Small intestine (tissue), 7 donors: ENCODE results near the gene EPM2AIP1. TPM values are rescaled to one million over a fixed set of nuclear protein-coding genes. Genes with fewer than 3 reads are reported as not detected.
A peak's percentile ranks its signal among the peaks of the same experiment; 100 is the strongest.

Experiments used
- DNase-seq, 2 donors: peaks; one replicate each; pipeline versions ENCODE4 v3.0.0 to v3.0.0-alpha.2; 2013
- FAIRE-seq: peaks from 2 replicates; lab custom pipeline; 2012; peaks lifted over from hg19 to GRCh38; lab: Jason Lieb, UNC
- H3K27ac ChIP-seq, 3 donors: one replicate each; pipeline ENCODE4 v1.5.1; 2013; ENCODE audit warnings: low read length in 2 of 3, mild to moderate bottlenecking in 2 of 3, control low read depth in 1 of 3, inconsistent platforms in 1 of 3, low read depth in 1 of 3, moderate library complexity in 1 of 3
- H3K27me3 ChIP-seq, 3 donors: one replicate each; pipeline ENCODE4 v1.6.1; 2013; ENCODE audit warnings: low read length in 3 of 3, inconsistent platforms in 1 of 3; ENCODE audit not compliant: control insufficient read depth in 3 of 3, insufficient read depth in 3 of 3
- H3K36me3 ChIP-seq, 3 donors: one replicate each; pipeline ENCODE4 v1.6.1; 2013; ENCODE audit warnings: low read length in 3 of 3, inconsistent platforms in 1 of 3, low read depth in 1 of 3, mild to moderate bottlenecking in 1 of 3, moderate library complexity in 1 of 3; ENCODE audit not compliant: control insufficient read depth in 3 of 3, insufficient read depth in 2 of 3
- H3K4me1 ChIP-seq, 3 donors: one replicate each; pipeline ENCODE4 v1.6.1; 2013; ENCODE audit warnings: low read length in 2 of 3, inconsistent platforms in 1 of 3, low read depth in 1 of 3, mild to moderate bottlenecking in 1 of 3, moderate library complexity in 1 of 3; ENCODE audit not compliant: control insufficient read depth in 3 of 3, insufficient read depth in 2 of 3
- H3K4me3 ChIP-seq, 3 donors: one replicate each; pipeline ENCODE4 v1.5.1; 2013; ENCODE audit warnings: low read length in 3 of 3, control low read depth in 1 of 3, inconsistent platforms in 1 of 3, low read depth in 1 of 3, mild to moderate bottlenecking in 1 of 3, moderate library complexity in 1 of 3
- H3K9me3 ChIP-seq, 2 donors: one replicate each; pipeline ENCODE4 v1.6.1; 2013; ENCODE audit warnings: low read depth in 1 of 2, low read length in 1 of 2; ENCODE audit not compliant: control insufficient read depth in 2 of 2, insufficient read depth in 1 of 2
- WGBS, 3 donors: extraction: QIAGEN DNeasy Blood & Tissue Kit; methylation state at CpG; one replicate each; pipeline ENCODE4 v1.1.7; 2013; 5-methylcytosine and 5-hydroxymethylcytosine counted together
- polyA plus RNA-seq, 4 donors: library from polyadenylated mRNA; stranded (reverse) in 3 of 4; unstranded in 1 of 4; fragments of 200-250 nt in 3 of 4; fragments of 120-200 nt in 1 of 4; gene quantifications; one replicate each; pipeline versions ENCODE4 v1.2.1 to v1.2.3, GENCODE V29; 2013
- donor health status: healthy with polysubstance abuse.
- donor health status: control.
- donor health status: control.
- donor health status: Bipolar disorder and iron deficiency.
- donor health status: healthy.

The EPM2AIP1 gene
- polyA plus RNA-seq, 4 donors: 1.8 to 21.1 (median 3.0) TPM

DNA sequence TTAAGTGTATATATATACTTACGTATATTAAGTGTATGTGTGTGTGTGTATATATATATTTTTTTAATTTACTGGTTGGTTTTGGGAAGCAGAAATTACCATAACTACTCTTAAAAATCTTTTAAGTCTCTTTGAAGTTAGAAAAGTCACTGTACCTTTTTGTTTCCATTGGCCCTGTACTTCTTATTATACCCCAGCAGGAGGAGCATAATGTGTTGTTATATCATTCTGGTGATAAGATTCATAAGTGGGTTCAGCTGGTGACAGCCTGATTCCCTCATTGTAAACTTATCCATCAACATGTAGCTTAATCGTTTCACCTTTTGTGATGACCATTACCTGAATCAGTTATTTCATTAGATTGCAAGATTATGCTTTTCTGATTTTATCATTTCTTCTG is 31.2 kb upstream of the EPM2AIP1 start:
- Histone ChIP-seq H3K9me3 (peaks cover 0 to 7% of the 10 kb centered on the region in 2 donors), H3K27ac (no peak overlapping the region), H3K4me3 (no peak overlapping the region), H3K4me1 (no peaks in the 10 kb centered on the region), H3K27me3 (no peaks in the 10 kb centered on the region), H3K36me3 (peaks cover 12 to 62% (median 28%) of the 10 kb centered on the region in 3 donors)
- FAIRE-seq: no peak
- peak in 1 of 2 donors; percentile 8 for DNase-seq
- WGBS, 3 donors: 89 to 94% (median 94%) methylated on average over 2 of the region's 2 CpGs

DNA sequence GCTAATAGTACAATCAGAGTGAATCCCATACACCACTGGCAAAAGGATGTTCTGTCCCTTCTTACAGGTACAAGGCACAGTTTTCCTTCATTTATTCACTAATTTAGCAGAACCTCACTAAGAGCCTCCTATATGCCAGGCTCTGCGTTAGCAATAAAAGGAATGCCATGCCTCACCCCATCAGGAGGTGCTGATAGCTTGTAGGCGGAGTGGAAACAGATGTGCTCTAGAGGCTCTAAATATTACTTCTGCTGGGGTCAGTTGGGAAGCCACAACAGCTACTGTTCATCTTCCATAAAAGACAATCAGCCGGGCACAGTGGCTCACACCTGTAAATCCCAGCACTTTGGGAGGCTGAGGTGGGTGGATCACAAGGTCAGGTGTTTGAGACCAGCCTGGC is 24.8 kb upstream of the EPM2AIP1 start:
- Histone ChIP-seq H3K27ac (no peak overlapping the region), H3K4me3 (no peak overlapping the region), H3K4me1 (no peaks in the 10 kb centered on the region), H3K36me3 (peaks cover 12 to 42% (median 32%) of the 10 kb centered on the region in 3 donors), H3K27me3 (no peaks in the 10 kb centered on the region), H3K9me3 (no peaks in the 10 kb centered on the region)
- no peak for FAIRE-seq
- 98 to 99% (median 98%) methylated on average over 3 of the region's 3 CpGs for WGBS, 3 donors
- no peak for DNase-seq

GRCh38 chr3:37016903-37017302 is 24.0 kb upstream of the EPM2AIP1 start:
- FAIRE-seq: no peak

GRCh38 chr3:37015642-37016041 is 22.7 kb upstream of the EPM2AIP1 start:
- WGBS, 3 donors: 95 to 98% (median 95%) methylated on average over 5 of the region's 5 CpGs
- no peak overlapping the region for H3K27ac ChIP-seq
- H3K36me3 ChIP-seq: peaks cover 11 to 29% (median 24%) of the 10 kb centered on the region in 3 donors
- H3K27me3 ChIP-seq: no peaks in the 10 kb centered on the region
- FAIRE-seq (no peak), DNase-seq (no peak)
- H3K9me3 ChIP-seq: no peaks in the 10 kb centered on the region
- H3K4me3 ChIP-seq: no peak overlapping the region
- no peaks in the 10 kb centered on the region for H3K4me1 ChIP-seq

More at GRCh38 chr3:37016903-37017302, 24.0 kb upstream of the EPM2AIP1 start:
- Histone ChIP-seq H3K4me3 (no peak overlapping the region), H3K27ac (no peak overlapping the region), H3K27me3 (no peaks in the 10 kb centered on the region), H3K36me3 (peaks cover 12 to 35% (median 29%) of the 10 kb centered on the region in 3 donors), H3K4me1 (no peaks in the 10 kb centered on the region), H3K9me3 (no peaks in the 10 kb centered on the region)
- DNase-seq: no peak
- 96 to 97% (median 96%) methylated on average over 8 of the region's 8 CpGs for WGBS, 3 donors

- no peaks in the 10 kb centered on the region for H3K4me1 ChIP-seq
- H3K27me3 ChIP-seq: no peaks in the 10 kb centered on the region
- H3K9me3 ChIP-seq: no peaks in the 10 kb centered on the region
- H3K36me3 ChIP-seq: peaks cover 5 to 27% (median 16%) of the 10 kb centered on the region in 3 donors
- WGBS, 3 donors: 62 to 79% (median 69%) methylated on average over 2 of the region's 2 CpGs
- no peak for FAIRE-seq
- DNase-seq: peak; percentile 18 to 22
- H3K27ac ChIP-seq: no peak overlapping the region
- no peak overlapping the region for H3K4me3 ChIP-seq
These were observed 21.7 kb upstream of the EPM2AIP1 start for GRCh38 chr3:37014620-37015019.

DNA sequence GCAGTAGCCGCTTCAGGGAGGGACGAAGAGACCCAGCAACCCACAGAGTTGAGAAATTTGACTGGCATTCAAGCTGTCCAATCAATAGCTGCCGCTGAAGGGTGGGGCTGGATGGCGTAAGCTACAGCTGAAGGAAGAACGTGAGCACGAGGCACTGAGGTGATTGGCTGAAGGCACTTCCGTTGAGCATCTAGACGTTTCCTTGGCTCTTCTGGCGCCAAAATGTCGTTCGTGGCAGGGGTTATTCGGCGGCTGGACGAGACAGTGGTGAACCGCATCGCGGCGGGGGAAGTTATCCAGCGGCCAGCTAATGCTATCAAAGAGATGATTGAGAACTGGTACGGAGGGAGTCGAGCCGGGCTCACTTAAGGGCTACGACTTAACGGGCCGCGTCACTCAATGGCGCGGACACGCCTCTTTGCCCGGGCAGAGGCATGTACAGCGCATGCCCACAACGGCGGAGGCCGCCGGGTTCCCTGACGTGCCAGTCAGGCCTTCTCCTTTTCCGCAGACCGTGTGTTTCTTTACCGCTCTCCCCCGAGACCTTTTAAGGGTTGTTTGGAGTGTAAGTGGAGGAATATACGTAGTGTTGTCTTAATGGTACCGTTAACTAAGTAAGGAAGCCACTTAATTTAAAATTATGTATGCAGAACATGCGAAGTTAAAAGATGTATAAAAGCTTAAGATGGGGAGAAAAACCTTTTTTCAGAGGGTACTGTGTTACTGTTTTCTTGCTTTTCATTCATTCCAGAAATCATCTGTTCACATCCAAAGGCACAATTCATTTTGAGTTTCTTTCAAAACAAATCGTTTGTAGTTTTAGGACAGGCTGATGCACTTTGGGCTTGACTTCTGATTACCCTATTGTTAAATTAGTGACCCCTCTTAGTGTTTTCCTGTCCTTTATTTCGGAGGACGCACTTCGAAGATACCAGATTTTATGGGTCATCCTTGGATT is 674 bp upstream of the EPM2AIP1 start, which contains the start of gene MLH1:
MLH1 (plus strand) TSS at position 193 of the 958 bp plus-strand sequence; CDS start at position 223, 30 bp downstream.
- Histone ChIP-seq H3K9me3 (no peaks in the 10 kb centered on the region), H3K36me3 (peaks cover 0 to 12% (median 8%) of the 10 kb centered on the region in 3 donors), H3K27me3 (no peaks in the 10 kb centered on the region), H3K27ac (peak within 1 kb of the TSS; percentile 97 to 98 (median 98)), H3K4me3 (peak within 1 kb of the TSS; percentile 56 to 90 (median 66)), H3K4me1 (peaks cover 6 to 18% (median 8%) of the 10 kb centered on the region in 3 donors)
- DNase-seq: peak; percentile 100
- WGBS, 3 donors: 1% methylated on average over 47 of the region's 47 CpGs
- no peak for FAIRE-seq

DNA sequence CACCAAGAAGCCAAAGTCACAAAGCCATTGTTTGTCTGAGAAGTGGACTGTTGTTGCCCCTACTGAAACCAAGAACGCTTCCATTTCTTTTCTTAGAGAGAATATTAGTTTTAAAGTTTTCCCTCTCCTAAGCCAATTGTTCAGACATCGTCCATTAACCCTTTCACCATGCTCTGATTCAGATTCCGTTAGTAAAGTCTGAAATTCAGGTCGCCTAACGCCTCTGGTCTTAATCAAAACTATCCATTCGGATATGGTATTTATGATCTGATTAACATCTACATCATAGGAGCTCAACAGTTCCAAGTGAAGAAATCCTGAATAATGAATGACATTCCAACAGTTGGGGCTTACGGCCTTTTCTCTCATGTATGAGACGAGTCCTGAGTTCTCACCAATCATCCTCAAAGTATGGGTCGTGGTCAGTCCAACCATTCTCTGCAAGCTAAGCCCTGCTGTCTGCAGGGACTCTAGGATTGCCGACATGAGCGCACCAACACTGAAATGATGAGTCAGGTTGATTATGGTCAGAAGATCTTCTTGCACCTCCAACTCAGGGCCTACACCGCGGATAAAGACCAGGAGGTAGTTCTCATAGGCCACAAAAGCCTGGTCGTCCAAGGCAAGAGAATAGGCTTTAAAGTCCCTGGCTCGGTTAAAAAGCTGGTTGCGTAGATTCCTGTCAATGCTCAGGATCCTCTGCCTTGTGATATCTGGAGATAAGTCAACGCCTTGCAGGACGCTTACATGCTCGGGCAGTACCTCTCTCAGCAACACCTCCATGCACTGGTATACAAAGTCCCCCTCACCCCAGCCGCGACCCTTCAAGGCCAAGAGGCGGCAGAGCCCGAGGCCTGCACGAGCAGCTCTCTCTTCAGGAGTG is 767 bp downstream of the EPM2AIP1 start:
- Histone ChIP-seq H3K36me3 (peaks cover 0 to 10% (median 8%) of the 10 kb centered on the region in 3 donors), H3K27ac (peak overlapping the region; percentile 97 to 98 (median 98)), H3K9me3 (no peaks in the 10 kb centered on the region), H3K4me1 (peaks cover 6 to 20% (median 13%) of the 10 kb centered on the region in 3 donors), H3K4me3 (peak overlapping the region; percentile 56 to 90 (median 66)), H3K27me3 (no peaks in the 10 kb centered on the region)
- DNase-seq (no peak), FAIRE-seq (no peak)
- whole genome bisulfite sequencing, 3 donors: 10 to 29% (median 17%) methylated on average over 24 of the region's 24 CpGs

DNA sequence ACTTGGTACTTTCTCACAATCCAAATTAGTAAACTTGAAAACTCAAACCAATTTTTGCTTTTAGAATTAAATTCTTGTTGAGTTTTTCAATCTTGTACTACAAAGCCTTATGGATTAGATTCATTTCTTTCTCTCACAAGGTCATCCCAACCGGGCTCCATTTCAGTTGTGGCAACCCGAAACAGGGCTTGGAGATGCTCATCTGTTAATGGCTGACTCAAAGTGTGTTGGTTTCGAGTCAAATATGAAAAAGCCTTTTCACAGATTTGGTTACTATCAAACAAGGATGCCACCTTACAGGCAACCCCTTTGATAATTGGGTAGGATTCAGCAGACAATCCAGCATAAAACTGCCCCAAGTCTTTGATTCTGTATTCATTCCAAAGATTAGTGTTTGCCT is 1.8 kb downstream of the EPM2AIP1 start:
- no peaks in the 10 kb centered on the region for H3K9me3 ChIP-seq
- DNase-seq: no peak
- peaks cover 0 to 15% (median 4%) of the 10 kb centered on the region in 3 donors for H3K36me3 ChIP-seq
- WGBS, 3 donors: 68 to 84% (median 79%) methylated on average over 3 of the region's 3 CpGs
- no peak for FAIRE-seq
- H3K27ac ChIP-seq: peak overlapping the region in 1 of 3 donors; percentile 98
- H3K4me1 ChIP-seq: peaks cover 6 to 20% (median 13%) of the 10 kb centered on the region in 3 donors
- peak overlapping the region in 2 of 3 donors; percentile 3 to 90 for H3K4me3 ChIP-seq
- no peaks in the 10 kb centered on the region for H3K27me3 ChIP-seq
